GM18858 (cell line): Measurements from ENCODE around the gene ARPC5.
"Not testable (repeated sequence)": the region's sequence is repeated elsewhere in the genome, so short reads cannot be mapped to it uniquely, and the experiment has no call there.

Experiments used
- ATAC-seq: cut with Tn5 transposase; IDR thresholded peaks from one replicate; pipeline ENCODE4 v1.9.1; 2021; ENCODE audit not compliant: unreplicated experiment

ARPC5 gene

DNA sequence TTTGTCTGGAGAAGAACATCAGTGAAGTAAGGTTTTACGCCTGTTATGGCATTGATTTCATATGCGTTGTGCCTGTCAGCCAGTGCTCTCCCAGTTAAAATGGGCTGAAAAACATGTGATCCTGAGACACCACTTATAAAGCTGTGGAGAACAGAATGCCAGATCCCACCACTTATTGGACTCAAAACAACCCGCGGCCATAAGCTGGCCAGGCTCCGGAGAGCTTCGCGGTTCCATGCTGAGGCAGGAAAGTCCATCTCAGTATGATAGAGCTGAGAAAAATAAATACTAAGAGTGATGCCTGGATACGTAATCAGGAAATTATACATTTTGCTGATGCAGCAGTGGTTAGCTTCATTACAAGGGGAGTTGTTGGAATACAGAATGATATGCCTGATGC, 12.5 kb upstream of the ARPC5 start:
- no peak for ATAC-seq

DNA sequence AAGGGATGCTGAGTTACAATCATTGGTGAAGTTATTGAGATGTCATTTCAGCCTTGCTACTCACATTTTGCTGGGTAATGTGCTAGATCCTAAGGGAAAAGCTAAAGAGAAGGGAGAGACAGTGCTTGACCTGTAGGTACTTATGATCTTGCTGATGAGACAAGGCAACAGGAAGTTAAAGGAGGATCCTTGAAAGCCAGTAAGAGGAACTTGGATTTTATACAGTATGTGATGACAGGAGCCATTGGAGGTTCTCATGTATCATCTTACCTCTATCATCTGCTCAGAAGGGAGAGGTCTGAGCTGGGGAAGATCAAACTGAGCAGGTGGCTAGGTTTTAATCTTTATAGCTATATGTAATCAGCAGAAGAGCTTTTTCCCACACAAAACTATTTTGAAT, 11.2 kb upstream of the ARPC5 start:
- ATAC-seq: no peak

DNA sequence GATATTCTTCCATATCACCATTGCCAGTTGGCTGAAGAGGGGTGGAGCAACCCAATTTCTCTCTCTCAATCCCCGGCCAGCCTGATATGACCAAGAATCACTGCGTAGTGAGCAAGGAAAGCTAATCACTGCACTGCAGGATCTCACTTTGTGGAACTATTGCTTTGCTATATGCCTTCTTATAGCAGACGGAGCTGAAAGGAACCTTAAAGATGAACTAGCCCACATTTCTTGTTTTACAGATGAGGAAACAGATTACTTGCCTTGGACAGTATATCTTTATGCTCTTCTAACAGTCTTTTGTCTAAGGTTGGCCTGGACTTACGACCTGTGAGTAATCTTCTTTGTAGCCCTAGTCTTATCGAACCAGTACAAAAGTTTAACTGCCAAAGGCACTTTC, 9.9 kb upstream of the ARPC5 start:
- ATAC-seq: no peak

DNA sequence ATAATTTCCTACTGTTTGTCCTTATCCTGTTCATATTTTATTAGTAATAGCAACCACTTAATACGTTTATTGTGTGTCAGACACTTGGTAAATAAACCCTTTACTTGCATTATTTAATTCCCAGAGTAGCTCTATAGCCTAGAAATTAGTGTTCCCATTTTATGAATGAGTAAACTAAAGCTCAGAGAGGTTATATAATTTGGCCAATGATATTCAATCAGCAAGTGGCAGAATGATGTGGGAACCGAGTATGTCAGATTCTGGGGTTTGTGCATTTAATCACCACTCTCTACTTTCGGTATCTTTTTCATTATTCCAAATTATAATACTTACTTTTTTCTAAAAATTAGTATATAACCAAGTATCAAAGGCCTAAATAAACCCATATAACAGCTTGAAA, 6.6 kb upstream of the ARPC5 start:
- ATAC-seq: no peak

DNA sequence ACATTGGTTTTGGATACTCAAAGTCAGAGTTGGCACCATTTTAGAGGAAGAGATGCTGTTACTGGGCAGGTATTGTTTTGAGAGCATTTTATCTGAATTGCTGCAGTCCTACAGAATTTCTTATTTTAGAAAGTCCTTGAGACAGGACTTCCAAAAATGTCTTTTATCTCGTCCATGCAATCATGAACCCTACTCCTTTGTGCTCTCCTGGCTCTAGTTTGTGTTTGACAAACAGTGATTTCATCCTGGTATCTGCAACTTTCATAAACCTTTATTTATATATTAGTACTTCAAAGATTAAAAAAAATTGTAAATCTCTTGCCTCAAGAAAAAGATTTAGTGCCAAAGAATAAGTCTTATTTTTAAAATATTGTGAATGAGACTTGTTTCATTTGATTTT, 4.6 kb upstream of the ARPC5 start:
- no peak for ATAC-seq

DNA sequence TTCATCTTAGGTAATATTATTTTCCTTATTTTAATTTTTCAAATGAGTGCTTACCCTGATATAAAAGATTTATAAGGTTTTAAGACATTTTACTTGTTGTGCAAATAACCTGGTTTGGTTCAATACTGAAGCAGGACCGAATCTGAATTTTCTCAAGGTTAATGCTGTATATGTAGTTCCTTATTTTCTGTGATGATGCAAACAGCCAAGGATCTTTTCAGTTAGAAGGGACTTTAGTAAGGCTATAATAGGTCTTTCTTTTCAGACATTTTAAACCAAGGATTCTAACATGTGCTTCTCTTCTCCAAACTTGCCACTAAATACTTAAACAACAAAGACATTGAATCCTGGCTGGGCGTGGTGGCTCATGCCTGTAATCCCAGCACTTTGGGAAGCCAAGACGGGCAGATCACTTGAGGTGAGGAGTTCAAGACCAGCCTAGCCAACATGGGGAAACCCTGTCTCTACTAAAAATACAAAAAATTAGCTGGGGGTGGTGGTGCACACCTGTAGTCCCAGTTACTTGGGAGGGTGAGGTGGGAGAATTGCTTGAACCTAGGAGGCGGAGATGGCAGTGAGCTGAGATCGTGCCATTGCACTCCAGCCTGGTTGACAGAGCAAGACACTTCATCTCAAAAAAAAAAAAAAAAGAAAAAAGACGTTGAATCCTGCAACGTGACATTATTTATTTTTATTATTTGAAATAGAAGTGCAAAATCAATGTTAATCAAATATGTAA, 3.2 kb upstream of the ARPC5 start:
- no peak for ATAC-seq

DNA sequence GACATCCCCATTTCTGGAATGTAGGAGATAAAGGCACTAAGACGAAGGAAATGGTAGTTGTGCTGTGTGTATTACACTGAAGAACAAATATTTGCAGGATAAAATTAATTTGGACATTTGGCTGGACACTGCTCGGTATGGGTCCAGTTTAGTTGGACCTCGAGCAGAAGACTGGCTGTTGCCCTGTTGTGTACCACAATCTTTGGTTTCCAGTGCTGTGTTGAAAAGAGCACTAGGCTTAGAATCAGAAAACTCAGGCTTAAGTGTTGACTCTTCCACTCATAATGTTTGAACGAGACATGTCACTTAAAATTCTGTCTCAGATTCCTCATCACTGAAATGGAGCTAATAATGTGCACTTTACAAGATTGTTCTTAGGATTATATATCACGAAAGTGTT, 1.2 kb upstream of the ARPC5 start:
- no peak for ATAC-seq

DNA sequence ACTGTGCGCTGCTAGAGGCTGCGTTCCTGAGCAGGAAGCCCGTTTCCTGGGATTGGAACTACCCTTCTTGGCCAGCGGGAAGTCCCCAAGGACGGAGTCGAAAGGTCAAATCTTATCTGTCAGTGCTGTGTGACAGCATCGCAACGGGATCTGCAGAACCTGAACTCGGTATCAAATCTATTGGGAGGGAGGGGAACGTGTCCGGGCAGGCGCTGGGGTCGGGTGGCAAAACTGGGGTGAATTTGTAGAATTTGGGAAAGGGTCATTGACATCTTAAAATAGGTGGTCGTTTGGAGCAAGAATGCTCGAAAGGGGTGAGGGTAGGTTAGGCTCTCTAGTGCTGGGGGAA, 725 bp upstream of the ARPC5 start:
- no peak for ATAC-seq

DNA sequence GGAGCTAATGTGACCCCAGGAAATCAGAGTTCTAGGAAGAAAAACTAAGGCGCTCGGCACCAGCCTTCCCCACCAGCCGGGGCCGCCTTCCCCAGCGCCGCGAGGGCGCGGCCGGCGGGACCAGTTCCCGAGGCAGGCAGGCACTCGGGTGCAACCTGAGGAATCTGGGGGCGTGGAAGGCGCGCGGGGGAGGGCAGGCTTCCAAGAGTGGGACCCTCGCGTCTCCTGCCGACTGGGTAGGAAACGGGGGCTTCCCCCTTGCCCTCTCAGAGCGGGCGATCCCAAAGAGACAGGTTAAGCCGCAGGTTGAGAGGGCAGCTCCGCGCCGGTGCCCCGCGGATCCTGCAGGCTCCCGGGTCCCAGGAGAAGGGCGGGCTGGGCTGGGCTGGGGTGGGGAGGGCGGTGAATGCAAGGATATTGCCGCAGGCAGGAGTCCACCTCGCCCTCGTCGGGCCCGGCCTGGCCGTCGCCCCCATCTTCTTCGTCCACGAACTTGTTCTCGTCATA, 431 bp downstream of the ARPC5 start:
- ATAC-seq: no peak

DNA sequence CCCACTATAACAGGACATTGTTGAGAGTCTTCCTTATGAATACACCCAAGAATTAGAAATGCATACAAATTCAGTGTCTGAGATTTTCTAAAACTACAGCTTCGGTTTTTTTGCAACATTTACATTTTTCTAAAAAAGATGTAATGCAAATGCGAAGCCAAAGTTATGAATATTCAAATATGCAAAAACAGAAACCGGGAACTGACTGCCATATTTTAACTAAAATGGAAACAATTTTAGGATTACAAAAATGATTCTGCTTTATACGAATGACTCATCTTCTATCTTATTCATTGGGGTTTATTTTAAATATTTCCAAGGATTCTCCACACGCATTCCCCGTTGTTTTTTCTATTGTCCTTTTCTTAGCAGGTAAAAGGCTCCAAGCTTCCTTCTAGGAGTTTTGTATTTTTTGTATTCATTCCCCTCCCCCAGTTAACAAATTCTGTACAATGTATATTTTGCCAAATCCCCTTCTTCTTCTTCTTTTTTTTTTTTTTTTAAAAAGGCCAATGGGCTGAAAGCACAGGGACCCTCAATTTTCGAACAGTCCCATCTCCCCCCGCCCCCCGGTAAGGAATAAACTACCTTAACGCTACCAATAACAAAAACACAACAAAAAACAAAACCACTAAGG, 1.0 kb downstream of the ARPC5 start:
- no peak for ATAC-seq

DNA sequence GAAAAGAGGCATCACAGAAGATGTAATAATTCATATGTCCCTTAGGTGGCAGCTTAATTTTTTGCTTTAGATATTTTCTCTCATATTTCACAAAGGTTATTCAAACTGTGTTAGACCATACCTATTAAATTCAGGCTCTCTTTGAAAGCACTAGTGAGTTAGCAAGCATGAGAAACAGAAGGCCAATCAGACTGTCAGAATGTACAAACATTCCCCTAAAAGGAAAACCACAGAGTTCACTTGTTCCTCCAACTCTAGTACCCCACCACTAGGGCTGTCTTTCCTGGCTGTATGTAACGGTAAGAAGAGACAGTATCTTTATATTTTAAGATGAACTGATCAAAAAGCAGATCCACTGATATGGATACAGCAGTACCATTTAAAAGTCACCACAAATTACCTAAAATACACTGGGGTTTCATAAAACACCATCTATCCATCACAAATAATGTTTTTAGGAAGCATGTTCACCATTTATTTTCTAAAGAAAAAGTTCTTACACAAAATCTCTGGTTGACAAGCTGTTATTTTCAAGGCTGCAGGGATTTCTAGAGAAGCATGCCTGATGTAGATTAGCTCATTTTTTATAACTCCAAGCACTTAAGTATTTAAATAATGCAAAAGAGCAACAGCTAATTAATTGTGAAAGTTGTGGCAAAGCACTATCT, 1.8 kb downstream of the ARPC5 start:
- peak; percentile 60 for ATAC-seq

DNA sequence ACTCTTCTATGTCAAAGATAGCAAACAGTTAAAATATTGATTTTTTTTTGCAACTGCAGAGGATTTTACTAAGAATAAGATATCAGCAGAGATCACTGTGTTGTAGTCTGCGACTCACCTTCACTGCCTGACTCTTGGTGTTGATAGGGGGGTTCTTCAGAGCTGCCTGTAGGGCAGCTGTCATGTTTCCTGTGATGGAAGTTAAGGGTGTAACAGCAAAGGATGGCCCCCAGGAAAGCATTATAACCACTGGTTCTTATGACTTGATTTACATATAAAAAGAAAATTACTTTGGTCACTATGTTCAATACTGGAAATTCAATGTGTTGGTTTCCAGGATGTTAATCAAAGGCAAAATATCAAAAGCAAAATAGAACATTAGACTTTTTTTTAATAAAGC, 2.6 kb downstream of the ARPC5 start:
- no peak for ATAC-seq

DNA sequence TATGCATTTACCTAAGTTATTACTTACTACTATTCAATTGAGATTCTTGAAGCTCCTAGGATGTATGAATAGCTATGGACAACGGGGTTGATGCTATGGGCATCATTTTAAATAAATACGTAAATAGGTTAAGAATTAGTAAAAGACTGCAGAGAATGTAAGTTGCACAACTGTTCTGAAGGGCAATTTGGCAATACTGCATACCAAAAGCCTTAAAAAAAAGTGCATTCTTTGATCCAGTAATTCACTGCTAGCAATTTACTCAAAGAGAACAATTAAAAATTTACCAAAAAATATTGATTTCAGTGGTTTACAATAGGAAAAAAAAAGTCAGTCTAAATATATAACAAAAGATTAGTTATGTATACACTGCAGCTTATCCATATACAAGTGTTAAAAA, 3.5 kb downstream of the ARPC5 start:
- ATAC-seq: no peak

DNA sequence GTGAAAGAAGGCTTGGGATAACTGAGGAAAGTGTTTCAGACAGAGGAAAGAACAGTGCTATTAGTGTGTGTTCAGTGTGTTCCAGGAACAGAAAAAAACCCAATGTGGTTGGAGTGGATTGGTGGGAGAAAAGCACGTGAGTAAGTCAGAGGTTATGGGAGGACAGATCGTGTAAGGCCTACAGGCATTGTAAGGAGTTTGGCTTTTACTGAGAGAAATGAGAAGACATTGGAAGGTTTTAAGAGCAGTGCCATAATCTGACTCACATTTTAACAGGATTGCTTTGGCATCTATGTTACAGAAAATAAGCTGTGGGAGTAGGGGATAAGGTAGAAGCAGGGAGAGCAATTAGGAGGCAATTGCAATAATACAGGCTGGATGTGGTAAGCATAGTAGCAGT, 4.8 kb downstream of the ARPC5 start:
- ATAC-seq: no peak

DNA sequence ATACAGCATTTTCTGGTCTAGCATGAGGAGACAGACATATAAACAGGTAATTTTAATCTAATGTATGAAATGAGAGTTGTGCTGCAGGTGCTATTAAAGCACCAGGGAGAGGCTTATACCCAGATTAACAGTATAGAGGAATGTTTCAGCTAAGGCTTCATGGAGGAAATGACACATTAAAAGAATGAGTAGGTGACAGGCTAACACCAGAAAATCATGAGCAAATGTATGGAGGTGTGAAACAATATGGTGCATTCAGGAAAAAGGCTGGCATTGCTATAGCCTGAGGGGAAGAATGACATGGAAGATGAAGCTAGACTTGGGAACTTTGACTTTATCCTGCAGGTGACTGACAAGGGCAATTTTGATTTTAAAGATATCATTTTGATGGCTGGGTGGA, 7.0 kb downstream of the ARPC5 start:
- ATAC-seq: no peak

DNA sequence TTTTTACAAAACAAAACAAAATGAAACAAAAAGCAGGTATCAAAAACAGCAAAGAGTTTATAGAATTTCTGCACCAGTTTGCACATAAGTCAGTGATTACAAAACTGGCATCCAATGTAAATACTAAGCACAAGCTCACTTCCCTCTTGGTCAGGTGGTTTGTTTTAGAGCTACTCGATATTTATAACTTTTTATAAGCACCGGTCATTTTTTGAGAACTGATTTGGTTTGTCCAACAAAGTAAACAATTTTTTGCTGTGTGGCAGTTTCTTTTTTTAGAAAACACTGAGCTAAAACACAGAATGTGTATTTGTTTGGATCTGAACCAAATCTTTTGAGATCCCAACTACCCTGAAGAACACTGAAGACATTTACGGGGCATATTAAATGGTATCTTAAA, 9.3 kb downstream of the ARPC5 start:
- not testable (repeated sequence) for ATAC-seq

DNA sequence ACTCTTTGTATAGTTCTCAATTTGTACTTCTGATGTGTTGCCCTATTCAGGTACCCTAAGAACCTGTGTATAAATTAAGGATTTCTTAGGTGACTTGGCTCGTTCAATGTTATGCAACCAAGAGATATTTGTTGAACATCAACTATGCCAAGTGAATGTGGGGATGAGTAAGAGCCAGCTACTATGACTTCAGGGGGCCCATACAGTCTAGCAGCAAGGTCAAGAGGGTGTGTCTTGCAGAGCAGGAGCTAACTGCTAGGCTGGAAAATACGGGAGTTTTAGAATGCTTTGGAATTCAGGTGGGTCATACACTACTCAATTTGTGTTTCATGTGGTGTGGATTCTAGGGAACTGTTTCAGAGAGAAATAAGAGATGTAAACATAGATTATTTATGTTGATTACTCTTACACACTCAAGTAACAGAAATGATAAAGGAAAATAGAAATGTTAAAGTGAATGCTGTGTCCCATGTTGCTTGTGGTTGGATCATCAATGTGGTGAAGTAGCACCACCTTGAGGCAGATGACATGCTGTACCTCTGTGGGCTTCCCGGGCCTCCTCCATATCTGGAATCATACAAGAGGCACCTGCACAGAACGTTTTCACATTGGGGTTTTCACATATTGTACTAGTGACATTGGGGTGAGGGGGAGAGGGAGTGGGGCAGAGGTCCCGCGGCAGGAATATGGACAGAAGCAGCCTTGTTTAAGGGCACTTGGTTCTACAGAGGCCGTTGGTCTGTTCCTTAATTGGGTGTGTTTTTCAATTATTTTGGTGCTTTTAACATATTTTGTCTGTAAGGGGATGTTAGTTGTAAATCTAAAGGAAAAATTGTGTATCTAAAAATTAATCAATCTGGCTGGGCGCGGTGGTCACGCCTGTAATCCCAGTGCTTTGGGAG, 12.4 kb downstream of the ARPC5 start:
- no peak for ATAC-seq

DNA sequence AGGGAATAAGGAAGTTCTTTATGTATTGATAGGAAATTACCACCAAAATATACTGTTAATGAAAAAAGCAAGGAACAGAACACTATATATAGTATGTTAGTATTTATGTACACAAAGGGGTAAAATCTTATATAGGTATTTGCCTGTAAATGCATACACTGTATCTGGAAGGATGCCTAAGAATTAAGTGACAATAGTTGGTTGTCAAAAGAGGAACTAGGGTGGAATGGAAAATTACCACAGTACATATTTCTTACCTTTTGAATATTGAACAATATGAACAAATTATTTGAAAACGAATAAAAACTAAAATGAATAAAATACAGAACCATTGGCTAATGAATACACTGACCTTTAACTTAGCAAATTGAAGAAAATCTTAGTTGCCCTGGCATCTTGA, 13.6 kb downstream of the ARPC5 start:
- no peak for ATAC-seq

DNA sequence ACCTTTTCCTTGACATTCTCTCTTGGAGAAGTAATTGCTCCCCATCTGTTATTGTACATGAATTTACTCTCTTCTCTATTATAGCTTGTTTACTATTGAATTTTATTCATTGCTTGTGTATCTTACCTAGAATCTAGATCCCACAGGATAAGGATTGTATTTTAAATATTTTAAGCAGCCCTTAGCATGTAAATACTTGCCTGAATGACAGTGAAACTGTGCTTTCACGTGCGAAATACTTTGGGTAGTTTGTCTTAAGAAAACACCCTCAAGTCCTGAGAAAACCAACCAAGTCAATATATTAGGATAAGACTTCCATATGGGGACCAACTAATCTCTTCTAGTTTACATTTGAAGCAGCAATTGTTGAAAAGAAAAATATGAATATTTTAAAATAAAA, 15.3 kb downstream of the ARPC5 start:
- no peak for ATAC-seq

DNA sequence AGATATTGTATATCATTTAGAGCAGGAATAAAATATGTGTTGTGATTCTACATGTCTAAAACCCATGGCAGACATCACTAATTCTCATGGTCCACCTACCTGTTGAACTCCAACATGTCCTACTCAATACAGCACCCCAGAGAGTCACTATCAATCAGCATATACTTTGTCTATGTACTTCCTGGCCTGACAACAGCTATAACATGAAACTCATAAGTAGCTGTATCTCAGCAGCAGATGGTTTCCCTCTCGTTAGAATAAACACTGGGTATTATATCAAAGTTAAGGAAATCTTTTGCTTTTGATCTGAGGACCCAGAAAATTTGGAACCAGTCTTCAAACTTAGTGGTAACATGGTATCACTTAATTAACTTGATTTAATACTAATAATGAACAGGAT, 15.8 kb downstream of the ARPC5 start:
- ATAC-seq: no peak

DNA sequence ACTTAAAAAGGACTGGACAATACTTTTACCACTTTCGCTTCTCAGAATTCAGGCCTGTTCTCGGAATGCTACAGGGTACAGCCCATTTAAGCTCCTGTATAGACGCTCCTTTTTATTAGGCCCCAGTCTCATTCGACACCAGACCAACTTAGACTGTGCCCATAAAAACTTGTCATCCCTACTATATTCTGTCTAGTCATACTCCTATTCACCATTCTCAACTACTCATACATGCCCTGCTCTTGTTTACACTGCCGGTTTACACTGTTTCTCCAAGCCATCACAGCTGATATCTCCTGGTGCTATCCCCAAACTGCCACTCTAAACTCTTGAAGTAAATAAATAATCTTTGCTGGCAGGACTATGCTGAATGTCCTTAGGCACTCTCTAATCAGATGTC, 17.4 kb downstream of the ARPC5 start:
- ATAC-seq: not testable (repeated sequence)
